Upper lobe of left lung (tissue), 4 donors: ENCODE results near the gene SORD.
"Not testable (repeated sequence)": the region's sequence is repeated elsewhere in the genome, so short reads cannot be mapped to it uniquely, and the experiment has no call there.

Source experiments
- CTCF ChIP-seq, 6 experiments: fragments of 450-650 bp in 4 of 6; fragments of 200-600 bp in 2 of 6; sonication (generic) in 2 of 6; IDR thresholded peaks; one replicate each; pipeline ENCODE4 v1.5.1; 2016 to 2019; ENCODE audit warnings: antibody characterized with exemption in 6 of 6
- EP300 ChIP-seq, 4 donors: sonication (generic); formaldehyde crosslinking; IDR thresholded peaks; one replicate each; pipeline ENCODE4 v1.5.1; 2017; ENCODE audit warnings: antibody characterized with exemption in 4 of 4, control low read depth in 2 of 4
- POLR2AphosphoS5 ChIP-seq, 2 donors: sonication (generic); formaldehyde crosslinking; IDR thresholded peaks; one replicate each; pipeline ENCODE4 v1.5.1; 2017; ENCODE audit warnings: antibody characterized with exemption in 2 of 2

DNA sequence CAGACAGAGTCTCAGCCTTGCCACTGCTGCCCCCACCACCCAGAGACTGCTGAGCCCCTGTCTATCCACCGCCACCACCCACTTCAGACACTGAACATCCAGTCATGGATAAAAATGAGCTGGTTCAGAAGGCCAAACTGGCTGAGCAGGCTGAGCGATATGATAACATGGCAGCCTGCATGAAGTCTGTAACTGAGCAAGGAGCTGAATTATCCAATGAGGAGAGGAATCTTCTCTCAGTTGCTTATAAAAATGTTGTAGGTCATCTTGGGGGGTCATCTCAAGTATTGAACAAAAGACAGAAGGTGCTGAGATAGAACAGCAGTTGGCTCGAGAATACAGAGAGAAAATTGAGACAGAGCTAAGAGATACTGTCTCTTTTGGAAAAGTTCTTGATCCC lies 29.7 kb downstream of the SORD start:
- not testable (repeated sequence) for TF ChIP-seq CTCF, EP300, POLR2AphosphoS5 (IDR thresholded peaks at IDR 0.05)
